GM23248 (cell line): ENCODE data around the gene MEF2A.

Experiments
- EZH2 ChIP-seq: fragments of 200-600 bp; sonication (generic); IDR thresholded peaks from 2 replicates; pipeline ENCODE4 v1.6.1; 2018; ENCODE audit warnings: antibody characterized with exemption, mild to moderate bottlenecking; ENCODE audit not compliant: insufficient read depth, poor library complexity, severe bottlenecking
- EZH2phosphoT487 ChIP-seq: fragments of 200-600 bp; sonication (generic); IDR thresholded peaks from 2 replicates; pipeline ENCODE4 v1.6.1; 2018; ENCODE audit warnings: antibody characterized with exemption, moderate library complexity, mild to moderate bottlenecking, low read depth; ENCODE audit not compliant: insufficient read depth

DNA sequence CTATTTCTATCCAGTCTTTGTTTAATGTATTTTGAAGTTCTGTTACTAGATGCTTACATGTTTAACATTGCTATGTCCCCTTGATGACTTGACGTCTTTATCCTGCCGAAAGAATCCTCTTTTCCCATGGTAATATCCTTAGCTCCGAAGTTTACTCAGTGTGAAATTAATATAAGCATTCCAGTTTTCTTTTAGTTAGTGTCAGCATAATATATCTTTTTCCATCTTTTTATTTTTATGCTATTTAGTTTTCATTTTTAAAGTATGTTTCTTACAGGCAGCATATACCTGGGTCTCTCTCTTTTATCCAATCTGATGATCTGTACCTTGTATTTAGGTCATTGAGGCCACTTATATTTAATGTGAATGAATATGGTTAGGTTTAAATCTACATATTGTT lies 39.1 kb upstream of the MEF2A start:
- no peak for TF ChIP-seq EZH2
- no peak for TF ChIP-seq EZH2phosphoT487
